ENCODE results near the gene SCAPER. TPM values are rescaled to one million over a fixed set of nuclear protein-coding genes. Genes with fewer than 3 reads are reported as not detected.
"Not testable (repeated sequence)": the region's sequence is repeated elsewhere in the genome, so short reads cannot be mapped to it uniquely, and the experiment has no call there.

SCAPER gene
- total and polyA plus RNA-seq, 8 donors, result 4.9 to 136 (median 18.2) TPM

DNA sequence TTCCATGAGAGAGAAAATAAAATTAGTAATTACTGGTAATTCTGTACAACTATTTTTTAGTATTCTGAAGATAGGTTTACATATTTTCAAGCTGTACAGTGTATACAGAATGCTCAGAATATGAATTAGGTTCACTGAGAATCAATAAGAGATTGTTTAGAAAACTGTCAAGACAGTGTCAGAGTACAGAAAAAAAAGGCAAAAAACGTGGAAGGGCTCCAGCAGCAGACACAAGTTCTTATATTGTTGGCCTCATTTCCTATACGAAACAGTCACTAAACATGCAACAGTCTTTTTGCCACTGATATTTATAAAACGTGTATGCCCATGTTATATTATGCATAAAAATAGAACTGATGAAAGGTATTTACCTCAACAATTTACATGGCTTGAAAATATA, 464.7 kb downstream of the SCAPER start:
- 53 to 75% (median 66%) methylated on average over 3 of the region's 3 CpGs for WGBS, 5 donors
- TF ChIP-seq POLR2A (IDR thresholded peaks at IDR 0.05) (no peak), POLR2AphosphoS5 (IDR thresholded peaks at IDR 0.05) (no peak), EP300 (IDR thresholded peaks at IDR 0.05) (no peak), CTCF (IDR thresholded peaks at IDR 0.05) (no peak)
- peak in 1 of 2 donors; percentile 15 for DNase-seq
- Histone ChIP-seq H3K27me3 (no peaks in the 10 kb centered on the region), H3K36me3 (no peaks in the 10 kb centered on the region), H3K9me3 (no peaks in the 10 kb centered on the region), H3K4me3 (no peak overlapping the region), H3K27ac (no peak overlapping the region), H3K4me1 (no peaks in the 10 kb centered on the region)
- intact Hi-C loops (cut with DNase I; ENCODE audit: low total_unique reads), result no loop called here

GRCh38 chr15:76439542-76439941, 465.6 kb downstream of the SCAPER start:
- DNase-seq, result peak in 1 of 2 donors; percentile 53
- TF ChIP-seq POLR2AphosphoS5 (IDR thresholded peaks at IDR 0.05), result no peak
- no peak for TF ChIP-seq POLR2A (IDR thresholded peaks at IDR 0.05)
- no peak for TF ChIP-seq CTCF (IDR thresholded peaks at IDR 0.05)
- no peak for TF ChIP-seq EP300 (IDR thresholded peaks at IDR 0.05)
- Histone ChIP-seq H3K36me3 (no peaks in the 10 kb centered on the region), H3K9me3 (no peaks in the 10 kb centered on the region), H3K4me1 (no peaks in the 10 kb centered on the region), H3K27me3 (no peaks in the 10 kb centered on the region), H3K27ac (no peak overlapping the region), H3K4me3 (no peak overlapping the region)
- intact Hi-C loops (cut with DNase I; ENCODE audit: low total_unique reads), result no loop called here

DNA sequence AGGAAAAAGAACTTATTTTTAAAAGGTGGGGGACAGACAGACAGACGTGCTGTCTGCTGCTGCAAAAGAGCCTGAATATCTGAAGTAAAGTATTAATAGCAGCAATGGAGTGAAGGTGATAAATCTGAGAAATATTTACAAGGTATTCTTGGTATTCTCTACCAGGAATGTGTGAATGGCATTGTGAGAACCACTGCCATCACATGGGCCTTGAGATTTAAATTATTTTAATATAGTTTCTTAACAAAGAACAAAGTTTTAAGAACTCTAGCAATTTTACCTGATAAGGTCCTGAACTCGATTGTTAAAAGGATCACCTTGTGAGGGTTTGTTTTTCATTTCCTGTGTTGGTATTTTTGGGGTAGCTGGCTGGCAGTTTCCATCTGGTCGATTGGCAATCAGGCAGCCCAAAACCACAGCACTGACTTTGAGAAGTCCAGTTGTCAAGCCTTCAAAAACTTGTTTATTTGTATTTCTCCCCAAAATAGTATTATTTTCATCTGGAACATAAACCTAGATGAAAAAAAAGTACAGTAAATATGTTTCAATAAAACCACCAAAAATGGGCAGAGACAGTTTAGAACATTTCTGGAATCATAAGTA, 471.2 kb downstream of the SCAPER start:
- intact Hi-C loops (cut with DNase I; ENCODE audit: low total_unique reads), result no loop called here
- Histone ChIP-seq H3K36me3 (peaks cover 0 to 47% (median 33%) of the 10 kb centered on the region in 4 donors), H3K4me1 (no peaks in the 10 kb centered on the region), H3K9me3 (no peaks in the 10 kb centered on the region), H3K4me3 (no peak overlapping the region), H3K27me3 (no peaks in the 10 kb centered on the region), H3K27ac (no peak overlapping the region)
- WGBS, 5 donors, result 41 to 45% (median 43%) methylated on average over 3 of the region's 3 CpGs
- TF ChIP-seq POLR2AphosphoS5 (IDR thresholded peaks at IDR 0.05), result no peak
- TF ChIP-seq POLR2A (IDR thresholded peaks at IDR 0.05), result no peak
- TF ChIP-seq CTCF (IDR thresholded peaks at IDR 0.05), result no peak
- TF ChIP-seq EP300 (IDR thresholded peaks at IDR 0.05), result no peak
- DNase-seq, result no peak

GRCh38 chr15:76433036-76433435, 472.1 kb downstream of the SCAPER start:
- DNase-seq; H3K27ac ChIP-seq; intact Hi-C loops (cut with DNase I; ENCODE audit: low total_unique reads); H3K4me3 ChIP-seq; H3K4me1 ChIP-seq; H3K9me3 ChIP-seq; H3K27me3 ChIP-seq: not testable (repeated sequence)
- 83 to 100% (median 97%) methylated on average over 1 of the region's 1 CpG for WGBS, 5 donors
- H3K36me3 ChIP-seq, result peaks cover 0 to 53% (median 38%) of the 10 kb centered on the region in 4 donors

DNA sequence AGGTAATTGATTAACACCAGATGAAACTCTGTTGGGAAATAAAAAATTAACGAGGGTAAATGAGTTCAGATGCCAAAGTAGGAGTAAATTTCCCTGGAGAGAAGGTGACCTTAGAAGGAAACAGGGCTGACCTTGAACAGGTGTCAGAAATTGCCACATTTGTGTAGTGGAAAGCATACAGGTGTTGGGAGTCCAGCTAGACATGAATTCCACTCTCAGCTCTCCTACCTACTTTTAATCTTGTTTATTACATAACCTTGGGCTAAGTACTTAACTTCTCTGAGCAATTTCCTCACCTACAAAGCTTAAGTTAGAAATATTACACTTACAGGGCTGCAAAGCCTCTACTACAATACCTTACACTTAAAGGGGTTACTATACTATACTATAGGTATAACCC, 472.5 kb downstream of the SCAPER start:
- Histone ChIP-seq H3K36me3 (peaks cover 0 to 55% (median 38%) of the 10 kb centered on the region in 4 donors), H3K27me3 (no peaks in the 10 kb centered on the region), H3K4me1 (no peaks in the 10 kb centered on the region), H3K27ac (no peak overlapping the region), H3K9me3 (no peaks in the 10 kb centered on the region), H3K4me3 (no peak overlapping the region)
- no peak for TF ChIP-seq POLR2AphosphoS5 (IDR thresholded peaks at IDR 0.05)
- intact Hi-C loops (cut with DNase I; ENCODE audit: low total_unique reads), result no loop called here
- peak in 1 of 2 donors; percentile 4 for DNase-seq
- WGBS, 5 donors, result 57 to 79% (median 68%) methylated on average over 1 of the region's 1 CpG
